Astrocyte of the spinal cord (primary cell): ENCODE measurements around the gene FAM135A.

Experiments used
- DNase-seq: peaks from one replicate; pipeline ENCODE4 v3.0.0; 2011; ENCODE audit warnings: low read depth, low spot score
- H3K4me3 ChIP-seq: 2 replicates; pipeline ENCODE4 v1.5.1; 2011; ENCODE audit warnings: low read depth, mild to moderate bottlenecking, low read length, moderate library complexity
- CTCF ChIP-seq: IDR thresholded peaks from 2 replicates; pipeline ENCODE4 v1.5.1; 2012; ENCODE audit warnings: low read depth, mild to moderate bottlenecking, low read length, inconsistent platforms
- in situ Hi-C: cut with HindIII; loops from 2 replicates; pipeline ENCODE4 v1.10.0; 2017; ENCODE audit warnings: low sequenced_read_pairs

Gene FAM135A

GRCh38 chr6:70409216-70409615 lies 4.1 kb upstream of the FAM135A start:
- in situ Hi-C loops = no loop called here
- no peak for DNase-seq
- no peak for TF ChIP-seq CTCF
- H3K4me3 ChIP-seq = no peak overlapping the region

GRCh38 chr6:70411542-70412251 lies 1.6 kb upstream of the FAM135A start:
- in situ Hi-C loops = no loop called here
- H3K4me3 ChIP-seq = no peak overlapping the region
- TF ChIP-seq CTCF = no peak
- DNase-seq = no peak

- in situ Hi-C loops = no loop called here
- no peak for TF ChIP-seq CTCF
- no peak for DNase-seq
- H3K4me3 ChIP-seq = peak overlapping the region; percentile 90
Measured at GRCh38 chr6:70412252-70413113, 825 bp upstream of the FAM135A start.

- TF ChIP-seq CTCF = no peak
- DNase-seq = peak; percentile 25
- in situ Hi-C loops = no loop called here
- peak overlapping the region; percentile 90 for H3K4me3 ChIP-seq
Measured at GRCh38 chr6:70413992-70414494, 735 bp downstream of the FAM135A start.

- in situ Hi-C loops = no loop called here
- DNase-seq = no peak
- TF ChIP-seq CTCF = no peak
- H3K4me3 ChIP-seq = no peak overlapping the region
Measured at GRCh38 chr6:70414813-70415212, 1.5 kb downstream of the FAM135A start.

- no peak for TF ChIP-seq CTCF
- in situ Hi-C loops = no loop called here
- H3K4me3 ChIP-seq = no peak overlapping the region
- no peak for DNase-seq
Measured at GRCh38 chr6:70415247-70415646, 1.9 kb downstream of the FAM135A start.
